GM21825 (cell line): ENCODE results near the gene ZSCAN20.

Experiments
- ATAC-seq: cut with Tn5 transposase; IDR thresholded peaks from one replicate; pipeline ENCODE4 v1.9.1; 2021; ENCODE audit warnings: mild to moderate bottlenecking, moderate library complexity; ENCODE audit not compliant: unreplicated experiment

ZSCAN20 gene

DNA sequence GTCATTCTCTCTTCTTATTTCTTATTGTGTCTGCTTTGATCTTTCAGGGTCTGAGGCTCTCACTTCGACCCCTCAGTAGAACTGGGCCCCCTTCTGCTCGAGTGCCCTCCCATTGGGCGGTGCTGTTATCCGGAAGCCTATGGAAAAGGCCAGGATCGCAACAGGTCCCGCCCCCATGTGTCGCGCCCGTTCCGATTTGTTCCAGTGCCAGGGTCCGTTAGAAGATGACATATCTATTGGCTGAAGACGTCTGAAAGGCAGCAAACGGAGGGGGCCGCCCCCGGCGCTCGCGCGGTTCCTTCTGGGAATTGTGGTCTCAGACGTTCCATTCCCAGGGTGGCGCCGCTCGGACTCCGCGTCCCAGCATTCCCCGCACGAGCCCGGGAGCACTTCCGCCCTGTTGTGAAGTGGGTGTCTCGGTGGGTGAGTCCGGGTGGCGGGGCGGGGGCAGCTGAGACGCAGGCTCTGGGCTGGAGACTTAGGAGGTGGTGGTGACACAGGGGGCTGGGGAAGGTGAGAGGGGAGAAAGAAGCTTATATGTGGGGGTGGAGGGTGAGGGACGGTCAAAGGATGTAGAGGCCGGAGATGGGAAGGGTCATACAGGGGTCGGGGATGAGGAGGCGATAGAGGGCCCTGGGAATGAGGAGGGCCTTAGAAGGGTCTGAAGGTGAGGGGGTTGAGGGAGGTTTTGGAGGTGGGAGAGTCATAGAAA lies at the start of gene ZSCAN20:
Gene ZSCAN20 (plus strand): TSS at position 377 of the 712 bp plus-strand sequence. CDS start 6,644 bp downstream, outside the sequence.
- ATAC-seq = peak; percentile 91

DNA sequence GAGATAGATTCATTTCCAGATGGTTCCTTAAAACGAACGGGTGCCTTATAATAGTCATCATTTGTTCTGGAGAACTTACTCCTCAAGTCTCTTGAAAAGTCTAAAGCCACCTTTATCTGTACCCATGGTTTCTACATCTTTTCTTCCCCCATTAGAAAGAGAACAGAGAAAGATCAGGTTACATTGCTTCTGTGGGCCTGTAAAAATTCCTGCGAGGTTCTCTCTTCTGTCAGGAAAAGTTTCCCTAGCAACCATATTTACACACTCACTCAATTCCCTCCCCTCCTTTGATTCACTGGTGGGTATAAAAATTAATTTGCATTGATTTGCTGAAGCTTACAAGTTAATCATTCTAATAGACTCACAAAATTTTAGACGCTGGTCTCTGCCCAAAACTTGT lies 48.2 kb upstream of the ZSCAN20 start:
- no peak for ATAC-seq

DNA sequence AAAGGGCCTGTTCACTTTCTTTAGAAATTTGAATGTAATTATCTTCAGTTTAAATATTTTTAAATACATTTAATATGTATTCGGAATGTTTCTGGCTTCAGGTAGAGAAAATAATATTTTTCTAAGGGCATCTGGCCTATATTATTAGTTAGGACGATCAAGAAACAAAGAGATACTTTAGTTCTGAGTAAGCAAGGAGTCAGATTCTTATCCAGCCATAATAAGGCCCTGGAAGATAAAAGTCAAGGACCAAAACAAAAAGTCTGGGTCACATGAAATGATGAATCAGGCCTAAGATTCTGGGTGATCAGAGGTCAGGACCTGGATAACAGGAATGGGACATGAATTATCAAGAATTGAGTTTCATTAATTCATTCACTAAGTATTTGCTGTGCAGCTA lies 47.8 kb upstream of the ZSCAN20 start:
- no peak for ATAC-seq

- ATAC-seq = no peak
Measured at GRCh38 chr1:33425900-33426299, 46.5 kb upstream of the ZSCAN20 start.

GRCh38 chr1:33426916-33427315 lies 45.5 kb upstream of the ZSCAN20 start:
- ATAC-seq = no peak

GRCh38 chr1:33428661-33429060 lies 43.8 kb upstream of the ZSCAN20 start:
- ATAC-seq = no peak

- ATAC-seq = no peak
Measured at GRCh38 chr1:33429332-33429731, 43.1 kb upstream of the ZSCAN20 start.

GRCh38 chr1:33429856-33430691 lies 42.4 kb upstream of the ZSCAN20 start:
- ATAC-seq = no peak

DNA sequence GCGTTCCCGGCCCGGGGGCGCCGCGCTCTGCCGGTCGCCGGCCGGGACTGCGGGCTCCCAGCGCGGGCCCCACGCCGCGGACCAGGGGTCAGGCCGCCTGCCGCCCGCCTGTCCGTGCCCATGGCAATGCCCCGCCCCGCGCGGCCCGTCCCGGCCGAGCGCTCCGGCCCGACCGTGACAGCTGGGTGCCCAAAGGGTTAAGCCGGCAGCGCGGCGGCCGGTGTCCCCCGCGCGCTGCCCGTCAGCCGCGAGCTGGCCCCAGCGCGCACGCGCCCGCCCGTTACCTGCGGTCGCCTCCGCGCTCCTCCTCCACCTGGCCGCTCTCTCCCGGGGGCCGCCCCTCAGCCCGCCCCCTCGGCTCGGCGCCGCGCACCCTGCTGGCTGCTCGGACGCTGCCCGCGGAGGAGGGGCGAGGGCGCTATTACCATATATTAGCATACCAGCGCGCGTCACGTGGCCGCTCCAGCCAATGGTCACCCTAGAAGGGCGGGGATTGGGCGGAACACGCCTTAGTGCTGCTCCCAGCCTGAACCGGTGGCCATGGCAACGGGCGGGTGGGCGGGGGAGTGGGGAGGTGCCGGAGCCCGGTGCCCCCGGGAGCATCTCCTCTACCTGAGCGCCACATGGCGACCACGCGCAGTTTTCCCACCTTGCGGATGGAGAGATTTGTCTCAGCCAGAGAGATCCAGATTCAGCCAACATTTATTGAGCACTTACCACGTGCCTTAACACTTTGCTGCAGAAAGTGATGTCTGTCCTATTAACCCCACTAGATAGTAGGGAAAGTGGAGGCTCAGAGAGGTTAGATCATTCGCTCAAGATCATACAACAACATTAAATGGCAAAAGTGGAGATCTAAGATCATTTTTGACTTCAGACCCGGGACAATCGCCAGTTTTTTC lies 41.5 kb upstream of the ZSCAN20 start, which contains the start of gene PHC2:
Gene PHC2 (minus strand): TSS at position 404 of the 902 bp plus-strand sequence. CDS start 55,556 bp downstream, outside the sequence.
- peak; percentile 83 for ATAC-seq

DNA sequence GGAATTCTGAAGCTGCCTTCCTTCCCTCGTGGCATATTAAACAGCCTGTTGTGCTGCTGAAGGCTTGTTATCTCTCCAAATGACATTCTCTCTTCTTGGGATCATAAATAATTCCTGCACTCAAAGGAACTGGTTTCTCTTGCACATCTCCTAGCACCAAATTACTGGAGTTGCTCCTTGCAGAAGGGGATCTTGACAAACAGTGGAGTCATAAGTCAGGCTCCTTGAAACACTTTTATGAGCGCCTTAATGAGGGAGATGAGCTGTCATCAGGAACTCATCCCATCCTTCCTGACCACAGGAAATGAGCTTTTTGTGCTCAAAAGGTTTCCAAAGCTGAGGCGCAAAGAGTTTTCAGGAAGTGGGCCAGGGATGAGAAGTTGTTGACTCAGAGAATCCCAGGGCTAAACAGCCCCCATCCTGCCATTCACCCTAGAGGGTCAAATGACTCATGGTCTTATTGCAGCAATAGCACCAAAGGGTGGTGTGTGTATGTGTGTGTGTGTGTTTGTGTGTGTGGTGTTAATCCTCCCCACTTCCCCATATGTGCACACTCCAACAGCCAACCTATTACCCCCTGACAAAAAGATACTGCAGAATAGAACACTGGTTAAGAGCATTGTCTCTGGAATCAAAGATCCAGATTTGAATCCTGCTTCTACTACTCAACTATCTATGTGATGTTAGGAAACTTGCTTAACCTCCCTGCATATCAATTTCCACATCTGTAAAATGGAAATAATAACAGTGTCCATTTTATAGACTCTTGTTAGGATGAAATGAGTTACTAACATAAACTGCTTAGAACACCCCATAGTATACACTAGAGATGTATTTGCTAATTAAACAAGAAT lies 38.7 kb upstream of the ZSCAN20 start:
- no peak for ATAC-seq

GRCh38 chr1:33434363-33434750 lies 38.1 kb upstream of the ZSCAN20 start:
- ATAC-seq = no peak

- no peak for ATAC-seq
Measured at GRCh38 chr1:33435096-33435820, 37.2 kb upstream of the ZSCAN20 start.

DNA sequence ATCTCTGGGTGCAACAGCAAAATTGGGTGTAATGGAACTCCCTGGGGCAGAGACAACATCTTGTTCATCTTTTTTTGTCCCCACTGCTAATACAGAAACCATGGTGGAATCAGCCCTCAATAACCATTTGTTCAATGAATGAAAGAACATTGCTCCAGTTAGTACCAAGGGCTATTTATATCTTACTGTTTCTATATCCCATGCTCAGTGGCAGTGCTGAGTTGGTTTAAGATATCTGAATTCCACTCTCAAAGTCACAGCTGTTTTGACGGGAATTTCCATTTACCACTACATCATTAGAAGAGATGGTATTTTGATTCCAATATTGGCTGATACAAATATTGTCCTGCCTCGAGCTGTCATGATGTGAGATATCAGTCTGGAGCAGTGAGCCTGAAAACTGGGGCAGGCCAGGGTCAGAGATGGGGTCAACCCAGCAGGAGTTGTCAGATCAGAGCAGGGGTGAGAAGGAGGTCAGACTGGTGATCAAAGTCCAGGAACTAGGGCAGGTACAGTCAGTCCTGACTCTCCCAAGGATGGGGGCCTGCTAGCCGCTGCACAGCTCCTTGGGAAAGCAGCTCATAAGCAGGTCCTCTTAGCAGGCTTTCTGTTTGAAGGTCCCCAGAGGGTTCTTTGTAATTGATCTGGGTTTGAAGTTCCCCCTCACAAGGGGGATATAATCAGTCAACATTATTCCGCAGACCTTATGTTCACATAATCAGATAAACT lies 35.7 kb upstream of the ZSCAN20 start:
- no peak for ATAC-seq

GRCh38 chr1:33438364-33439160 lies 33.9 kb upstream of the ZSCAN20 start:
- no peak for ATAC-seq

- no peak for ATAC-seq
Measured at GRCh38 chr1:33439662-33440061, 32.8 kb upstream of the ZSCAN20 start.

- no peak for ATAC-seq
Measured at GRCh38 chr1:33441088-33441745, 31.2 kb upstream of the ZSCAN20 start.

DNA sequence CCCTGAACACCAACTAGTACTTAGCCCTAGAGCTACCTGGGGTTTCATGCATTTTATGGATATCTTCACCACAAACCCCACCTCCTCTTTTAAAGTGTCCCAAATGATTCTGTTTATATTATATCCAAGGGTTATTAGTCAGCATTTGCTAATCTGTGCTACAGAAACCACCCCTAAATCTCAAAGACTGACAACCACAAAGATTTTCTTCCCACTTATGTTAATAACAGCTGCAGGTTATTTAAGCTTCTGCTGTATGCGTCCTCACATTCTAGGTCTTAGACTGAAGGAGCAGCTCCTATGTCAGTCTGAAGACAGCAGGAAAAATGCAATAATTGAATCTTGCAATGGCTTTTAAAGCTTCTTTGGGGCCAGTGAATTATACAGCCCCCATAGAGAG lies 30.3 kb upstream of the ZSCAN20 start:
- ATAC-seq = no peak
